Kidney (tissue), 14 donors: ENCODE data around the gene SIRPD. TPM values are rescaled to one million over a fixed set of nuclear protein-coding genes. Genes with fewer than 3 reads are reported as not detected.

Experiments
- DNase-seq, 5 donors: peaks; one replicate each; pipeline ENCODE4 v3.0.0-alpha.2; 2013 to 2020
- FAIRE-seq: peaks from 2 replicates; lab custom pipeline; 2012; peaks lifted over from hg19 to GRCh38; lab: Jason Lieb, UNC
- H3K27ac ChIP-seq, 2 donors: one replicate each; pipeline ENCODE4 v1.7.0; 2013; ENCODE audit warnings: low read depth in 2 of 2, low read length in 2 of 2, inconsistent platforms in 1 of 2
- H3K27me3 ChIP-seq: one replicate; pipeline ENCODE4 v1.7.1; 2013; ENCODE audit warnings: low read length, inconsistent platforms; ENCODE audit not compliant: control insufficient read depth, insufficient read depth
- H3K36me3 ChIP-seq, 3 donors: one replicate each; pipeline versions ENCODE4 v1.7.0 to v1.7.1; 2013; ENCODE audit warnings: low read length in 3 of 3, control low read depth in 1 of 3, inconsistent platforms in 1 of 3; ENCODE audit not compliant: insufficient read depth in 3 of 3, control insufficient read depth in 2 of 3
- H3K4me1 ChIP-seq, 3 donors: one replicate each; pipeline versions ENCODE4 v1.7.0 to v1.7.1; 2013; ENCODE audit warnings: low read length in 3 of 3, inconsistent platforms in 1 of 3, low read depth in 1 of 3; ENCODE audit not compliant: control insufficient read depth in 2 of 3, insufficient read depth in 2 of 3
- H3K4me3 ChIP-seq, 3 donors: one replicate each; pipeline versions ENCODE4 v1.7.0 to v1.8.1; 2013; ENCODE audit warnings: low read length in 3 of 3, control low read depth in 1 of 3, inconsistent platforms in 1 of 3
- H3K9ac ChIP-seq, 3 donors: one replicate each; pipeline versions ENCODE4 v1.7.0 to v1.7.1; 2013; ENCODE audit warnings: low read length in 3 of 3, control low read depth in 1 of 3, inconsistent platforms in 1 of 3
- H3K9me3 ChIP-seq, 3 donors: one replicate each; pipeline versions ENCODE4 v1.7.0 to v1.7.1; 2013; ENCODE audit warnings: low read length in 3 of 3, control low read depth in 1 of 3, inconsistent platforms in 1 of 3; ENCODE audit not compliant: control insufficient read depth in 2 of 3, insufficient read depth in 1 of 3
- CTCF ChIP-seq: IDR thresholded peaks from 3 replicates; pipeline ENCODE4 v1.5.1; 2012; ENCODE audit warnings: mild to moderate bottlenecking, moderate library complexity, borderline replicate concordance; ENCODE audit not compliant: insufficient read depth; ENCODE audit errors: extremely low read depth
- intact Hi-C: fragments of 100-400 bp; cut with DNase I; formaldehyde crosslinking; loops from one replicate; pipeline ENCODE4 v1.11.1; 2022
- polyA plus RNA-seq: library from polyadenylated mRNA; stranded (reverse); fragments of 350-450 nt; fragmentation: Illumina TruSeq; extraction: RNeasy Lipid Tissue Mini Kit (QIAGEN cat#74804); gene quantifications from one replicate; pipeline ENCODE4 v1.2.3, GENCODE V29; 2014; ENCODE audit warnings: low read depth, low replicate concordance; ENCODE audit not compliant: insufficient read depth
- total RNA-seq: library from RNA; stranded (reverse); fragmentation: NEBNext Ultra II Directional; extraction: Animal tissue kit (Norgen Biotek cat#: 25700); gene quantifications from one replicate; pipeline ENCODE4 v1.2.1, GENCODE V29; 2021
- donor health status: control.
- donor health status: control.
- donor health status: control.
- donor health status: control.
- donor health status: control.
- donor health status: DM: yes; HTN: yes; CAD: no.
- donor health status: Normal renal cell carcinoma (clear cell type).

SIRPD gene
- total and polyA plus RNA-seq, 2 donors from 2014 or later, result 0.35 TPM; not detected in 1

GRCh38 chr20:1491281-1491840, 66.1 kb downstream of the SIRPD start, which contains the start of gene SIRPB2:
Gene SIRPB2 (minus strand): TSS chr20:1491420. CDS start chr20:1491359, 61 bp downstream.
- no peak for DNase-seq
- H3K36me3 ChIP-seq, result no peaks in the 10 kb centered on the region
- intact Hi-C loops, result no loop called here
- H3K27me3 ChIP-seq, result no peaks in the 10 kb centered on the region
- H3K27ac ChIP-seq, result peak within 1 kb of the TSS; percentile 35 to 70
- no peak for TF ChIP-seq CTCF
- H3K9me3 ChIP-seq, result no peaks in the 10 kb centered on the region
- no peaks in the 10 kb centered on the region for H3K4me1 ChIP-seq
- FAIRE-seq, result no peak
- no peak within 1 kb of the TSS for H3K9ac ChIP-seq
- H3K4me3 ChIP-seq, result no peak within 1 kb of the TSS

GRCh38 chr20:1490643-1491195, 66.8 kb downstream of the SIRPD start:
- FAIRE-seq, result no peak
- no peaks in the 10 kb centered on the region for H3K9me3 ChIP-seq
- H3K27me3 ChIP-seq, result no peaks in the 10 kb centered on the region
- H3K4me1 ChIP-seq, result no peaks in the 10 kb centered on the region
- H3K27ac ChIP-seq, result peak overlapping the region; percentile 35 to 70
- DNase-seq, result no peak
- no peaks in the 10 kb centered on the region for H3K36me3 ChIP-seq
- intact Hi-C loops, result no loop called here
- no peak overlapping the region for H3K9ac ChIP-seq
- no peak overlapping the region for H3K4me3 ChIP-seq
- no peak for TF ChIP-seq CTCF

GRCh38 chr20:1489764-1490436, 67.6 kb downstream of the SIRPD start:
- no peak overlapping the region for H3K27ac ChIP-seq
- FAIRE-seq, result no peak
- no peak for DNase-seq
- no peaks in the 10 kb centered on the region for H3K9me3 ChIP-seq
- H3K4me3 ChIP-seq, result no peak overlapping the region
- no peak for TF ChIP-seq CTCF
- no peaks in the 10 kb centered on the region for H3K4me1 ChIP-seq
- no peaks in the 10 kb centered on the region for H3K36me3 ChIP-seq
- H3K9ac ChIP-seq, result no peak overlapping the region
- H3K27me3 ChIP-seq, result no peaks in the 10 kb centered on the region
- intact Hi-C loops, result no loop called here
